ENCODE data around the gene SLC25A38. TPM values are rescaled to one million over a fixed set of nuclear protein-coding genes. Genes with fewer than 3 reads are reported as not detected.

SLC25A38 gene
- 38.5 and 54.6 TPM in 2 replicates for total RNA-seq (2014; rRNA removed; shearing (Covaris generic); ENCODE audit: low replicate concordance)

GRCh38 chr3:39383045-39383880, at the start of gene SLC25A38:
TSS of gene SLC25A38 (plus strand) at chr3:39383370. CDS start at chr3:39383725, 355 bp downstream.
- Histone ChIP-seq H3K79me2 (ENCODE audit: low read length) (peaks cover 45% of the 10 kb centered on the region), H3K4me1 (ENCODE audit: low read length) (peaks cover 47% of the 10 kb centered on the region), H3K9ac (ENCODE audit: low read length) (peak within 1 kb of the TSS; percentile 95), H4K20me1 (ENCODE audit: insufficient read depth, low read depth, low read length) (peaks cover 38% of the 10 kb centered on the region), H3K27ac (ENCODE audit: low read length) (peak within 1 kb of the TSS; percentile 77), H3K27me3 (ENCODE audit: low read length) (no peaks in the 10 kb centered on the region), H3K4me3 (ENCODE audit: low read length) (peak within 1 kb of the TSS; percentile 85), H2AFZ (ENCODE audit: low read length) (peak within 1 kb of the TSS; percentile 91; the same call in 1 of the 2 replicates), H3K9me2 (replicated peaks; ENCODE audit: insufficient read depth, low read length) (no peaks in the 10 kb centered on the region), H3K4me2 (ENCODE audit: low read depth, low read length, poor library complexity, severe bottlenecking) (peak within 1 kb of the TSS; percentile 91), H3K9me3 (ENCODE audit: low read length) (no peaks in the 10 kb centered on the region), H3K36me3 (ENCODE audit: insufficient read depth, low read length) (peaks cover 5% of the 10 kb centered on the region; the same call in 1 of the 2 replicates)
- peak; percentile 96 for DNase-seq

- DNase-seq = no peak
- no peaks in the 10 kb centered on the region for H3K9me3 ChIP-seq (ENCODE audit: low read length)
- H3K79me2 ChIP-seq (ENCODE audit: low read length) = no peaks in the 10 kb centered on the region
- H3K4me1 ChIP-seq (ENCODE audit: low read length) = no peaks in the 10 kb centered on the region
- no peak overlapping the region for H3K9ac ChIP-seq (ENCODE audit: low read length)
- no peak overlapping the region for H2AFZ ChIP-seq (ENCODE audit: low read length)
- no peaks in the 10 kb centered on the region for H4K20me1 ChIP-seq (ENCODE audit: insufficient read depth, low read depth, low read length)
- no peak overlapping the region for H3K4me2 ChIP-seq (ENCODE audit: low read depth, low read length, poor library complexity, severe bottlenecking)
- H3K36me3 ChIP-seq (ENCODE audit: insufficient read depth, low read length) = no peaks in the 10 kb centered on the region
- H3K9me2 ChIP-seq (replicated peaks; ENCODE audit: insufficient read depth, low read length) = no peaks in the 10 kb centered on the region
- H3K27ac ChIP-seq (ENCODE audit: low read length) = no peak overlapping the region
- H3K27me3 ChIP-seq (ENCODE audit: low read length) = no peaks in the 10 kb centered on the region
- H3K4me3 ChIP-seq (ENCODE audit: low read length) = no peak overlapping the region
These were observed 49.6 kb upstream of the SLC25A38 start for GRCh38 chr3:39333607-39334006.

GRCh38 chr3:39334205-39334604, 49.0 kb upstream of the SLC25A38 start:
- Histone ChIP-seq H3K9me3 (ENCODE audit: low read length) (no peaks in the 10 kb centered on the region), H3K4me3 (ENCODE audit: low read length) (no peak overlapping the region), H3K79me2 (ENCODE audit: low read length) (no peaks in the 10 kb centered on the region), H3K9ac (ENCODE audit: low read length) (no peak overlapping the region), H4K20me1 (ENCODE audit: insufficient read depth, low read depth, low read length) (no peaks in the 10 kb centered on the region), H3K4me1 (ENCODE audit: low read length) (no peaks in the 10 kb centered on the region), H2AFZ (ENCODE audit: low read length) (no peak overlapping the region), H3K9me2 (replicated peaks; ENCODE audit: insufficient read depth, low read length) (no peaks in the 10 kb centered on the region), H3K36me3 (ENCODE audit: insufficient read depth, low read length) (no peaks in the 10 kb centered on the region), H3K27ac (ENCODE audit: low read length) (no peak overlapping the region), H3K27me3 (ENCODE audit: low read length) (no peaks in the 10 kb centered on the region), H3K4me2 (ENCODE audit: low read depth, low read length, poor library complexity, severe bottlenecking) (no peak overlapping the region)
- DNase-seq = no peak

GRCh38 chr3:39338201-39338600, 45.0 kb upstream of the SLC25A38 start:
- no peak overlapping the region for H2AFZ ChIP-seq (ENCODE audit: low read length)
- no peaks in the 10 kb centered on the region for H4K20me1 ChIP-seq (ENCODE audit: insufficient read depth, low read depth, low read length)
- no peaks in the 10 kb centered on the region for H3K9me3 ChIP-seq (ENCODE audit: low read length)
- H3K27me3 ChIP-seq (ENCODE audit: low read length) = no peaks in the 10 kb centered on the region; the same call in 1 of the 2 replicates
- H3K4me3 ChIP-seq (ENCODE audit: low read length) = no peak overlapping the region
- DNase-seq = no peak
- H3K9ac ChIP-seq (ENCODE audit: low read length) = no peak overlapping the region
- H3K79me2 ChIP-seq (ENCODE audit: low read length) = no peaks in the 10 kb centered on the region
- no peak overlapping the region for H3K4me2 ChIP-seq (ENCODE audit: low read depth, low read length, poor library complexity, severe bottlenecking)
- H3K36me3 ChIP-seq (ENCODE audit: insufficient read depth, low read length) = no peaks in the 10 kb centered on the region
- no peaks in the 10 kb centered on the region for H3K9me2 ChIP-seq (replicated peaks; ENCODE audit: insufficient read depth, low read length)
- H3K4me1 ChIP-seq (ENCODE audit: low read length) = no peaks in the 10 kb centered on the region
- no peak overlapping the region for H3K27ac ChIP-seq (ENCODE audit: low read length)

GRCh38 chr3:39339086-39339485, 44.1 kb upstream of the SLC25A38 start:
- H3K4me1 ChIP-seq (ENCODE audit: low read length) = no peaks in the 10 kb centered on the region
- H3K36me3 ChIP-seq (ENCODE audit: insufficient read depth, low read length) = no peaks in the 10 kb centered on the region
- no peaks in the 10 kb centered on the region for H4K20me1 ChIP-seq (ENCODE audit: insufficient read depth, low read depth, low read length)
- no peak for DNase-seq
- H3K9me3 ChIP-seq (ENCODE audit: low read length) = no peaks in the 10 kb centered on the region
- no peak overlapping the region for H2AFZ ChIP-seq (ENCODE audit: low read length)
- no peaks in the 10 kb centered on the region for H3K9me2 ChIP-seq (replicated peaks; ENCODE audit: insufficient read depth, low read length)
- no peak overlapping the region for H3K27ac ChIP-seq (ENCODE audit: low read length)
- H3K9ac ChIP-seq (ENCODE audit: low read length) = no peak overlapping the region
- H3K27me3 ChIP-seq (ENCODE audit: low read length) = no peaks in the 10 kb centered on the region; the same call in 1 of the 2 replicates
- no peak overlapping the region for H3K4me3 ChIP-seq (ENCODE audit: low read length)
- H3K4me2 ChIP-seq (ENCODE audit: low read depth, low read length, poor library complexity, severe bottlenecking) = no peak overlapping the region
- no peaks in the 10 kb centered on the region for H3K79me2 ChIP-seq (ENCODE audit: low read length)

GRCh38 chr3:39343076-39343717, 40.0 kb upstream of the SLC25A38 start:
- no peaks in the 10 kb centered on the region for H3K79me2 ChIP-seq (ENCODE audit: low read length)
- H3K4me3 ChIP-seq (ENCODE audit: low read length) = no peak overlapping the region
- H3K36me3 ChIP-seq (ENCODE audit: insufficient read depth, low read length) = no peaks in the 10 kb centered on the region
- no peaks in the 10 kb centered on the region for H3K9me3 ChIP-seq (ENCODE audit: low read length)
- no peaks in the 10 kb centered on the region for H3K9me2 ChIP-seq (replicated peaks; ENCODE audit: insufficient read depth, low read length)
- H3K9ac ChIP-seq (ENCODE audit: low read length) = no peak overlapping the region
- no peak overlapping the region for H2AFZ ChIP-seq (ENCODE audit: low read length)
- no peaks in the 10 kb centered on the region for H3K4me1 ChIP-seq (ENCODE audit: low read length)
- no peak overlapping the region for H3K4me2 ChIP-seq (ENCODE audit: low read depth, low read length, poor library complexity, severe bottlenecking)
- H3K27me3 ChIP-seq (ENCODE audit: low read length) = no peaks in the 10 kb centered on the region; the same call in 1 of the 2 replicates
- DNase-seq = no peak
- no peaks in the 10 kb centered on the region; the same call in 1 of the 2 replicates for H4K20me1 ChIP-seq (ENCODE audit: insufficient read depth, low read depth, low read length)
- H3K27ac ChIP-seq (ENCODE audit: low read length) = no peak overlapping the region

GRCh38 chr3:39343760-39344159, 39.4 kb upstream of the SLC25A38 start:
- Histone ChIP-seq H3K9ac (ENCODE audit: low read length) (no peak overlapping the region), H3K4me1 (ENCODE audit: low read length) (no peaks in the 10 kb centered on the region), H4K20me1 (ENCODE audit: insufficient read depth, low read depth, low read length) (no peaks in the 10 kb centered on the region; the same call in 1 of the 2 replicates), H3K9me3 (ENCODE audit: low read length) (no peaks in the 10 kb centered on the region), H3K36me3 (ENCODE audit: insufficient read depth, low read length) (no peaks in the 10 kb centered on the region), H3K4me2 (ENCODE audit: low read depth, low read length, poor library complexity, severe bottlenecking) (no peak overlapping the region), H3K27me3 (ENCODE audit: low read length) (no peaks in the 10 kb centered on the region; the same call in 1 of the 2 replicates), H2AFZ (ENCODE audit: low read length) (no peak overlapping the region), H3K4me3 (ENCODE audit: low read length) (no peak overlapping the region), H3K27ac (ENCODE audit: low read length) (no peak overlapping the region), H3K9me2 (replicated peaks; ENCODE audit: insufficient read depth, low read length) (no peaks in the 10 kb centered on the region), H3K79me2 (ENCODE audit: low read length) (no peaks in the 10 kb centered on the region)
- DNase-seq = no peak

- no peak for DNase-seq
- H3K27ac ChIP-seq (ENCODE audit: low read length) = no peak overlapping the region
- H3K79me2 ChIP-seq (ENCODE audit: low read length) = no peaks in the 10 kb centered on the region
- no peaks in the 10 kb centered on the region for H3K36me3 ChIP-seq (ENCODE audit: insufficient read depth, low read length)
- no peaks in the 10 kb centered on the region for H3K9me2 ChIP-seq (replicated peaks; ENCODE audit: insufficient read depth, low read length)
- no peaks in the 10 kb centered on the region; the same call in 1 of the 2 replicates for H4K20me1 ChIP-seq (ENCODE audit: insufficient read depth, low read depth, low read length)
- no peaks in the 10 kb centered on the region for H3K9me3 ChIP-seq (ENCODE audit: low read length)
- no peak overlapping the region for H2AFZ ChIP-seq (ENCODE audit: low read length)
- H3K27me3 ChIP-seq (ENCODE audit: low read length) = no peaks in the 10 kb centered on the region; the same call in 1 of the 2 replicates
- no peak overlapping the region for H3K9ac ChIP-seq (ENCODE audit: low read length)
- no peak overlapping the region for H3K4me2 ChIP-seq (ENCODE audit: low read depth, low read length, poor library complexity, severe bottlenecking)
- H3K4me1 ChIP-seq (ENCODE audit: low read length) = no peaks in the 10 kb centered on the region
- no peak overlapping the region for H3K4me3 ChIP-seq (ENCODE audit: low read length)
These were observed 38.3 kb upstream of the SLC25A38 start for GRCh38 chr3:39344746-39345344.

Data from Karpas-422 (cell line).